GM12891 (cell line): ENCODE data around the gene MISP.

Experiments
- PAX5 ChIP-seq: IDR thresholded peaks from 2 replicates; pipeline ENCODE4 v1.6.1; 2011; ENCODE audit warnings: low read length, moderate library complexity, mild to moderate bottlenecking; ENCODE audit not compliant: insufficient read depth, severe bottlenecking
- POLR2A ChIP-seq: IDR thresholded peaks from 2 replicates; pipeline ENCODE4 v1.6.1; 2011; ENCODE audit warnings: low read depth, low read length, control low read depth
- POLR2AphosphoS5 ChIP-seq: IDR thresholded peaks from 2 replicates; pipeline ENCODE4 v1.6.1; 2011; ENCODE audit warnings: low read depth, low read length, control low read depth
- SPI1 ChIP-seq: IDR thresholded peaks from 2 replicates; pipeline ENCODE4 v1.6.1; 2011; ENCODE audit warnings: low read depth, low read length, control low read depth
- TAF1 ChIP-seq: IDR thresholded peaks from 2 replicates; pipeline ENCODE4 v1.6.1; 2011; ENCODE audit warnings: low read depth, low read length, control low read depth

- no peak for TF ChIP-seq POLR2A
- TF ChIP-seq POLR2AphosphoS5, result no peak
- no peak for TF ChIP-seq SPI1
- no peak for TF ChIP-seq TAF1
- no peak for TF ChIP-seq PAX5
Observed at GRCh38 chr19:764301-764700, 13.4 kb downstream of the MISP start.
